K562 (cell line): Measurements from ENCODE around the gene TSC1. TPM values are rescaled to one million over a fixed set of nuclear protein-coding genes. Genes with fewer than 3 reads are reported as not detected.

Experiments
- ETV1 ChIP-seq: fragments of 450-650 bp; conservative IDR thresholded peaks from 2 replicates; pipeline ENCODE4 v1.6.1; 2016; ENCODE audit warnings: missing genetic modification characterization, control low read depth, low read depth, missing compliant biosample characterization
- HNRNPK ChIP-seq: fragments of 200-400 bp; formaldehyde crosslinking; IDR thresholded peaks from one replicate; pipeline ENCODE4 v1.6.1; 2018; ENCODE audit warnings: mild to moderate bottlenecking, low read depth, low read length; ENCODE audit not compliant: poor library complexity, severe bottlenecking
- KLF6 ChIP-seq: fragments of 250-450 bp; sonication (Bioruptor Pico); IDR thresholded peaks from 2 replicates; pipeline ENCODE4 v1.4.0; 2020; ENCODE audit warnings: mild to moderate bottlenecking, moderate library complexity, borderline replicate concordance
- LARP7 ChIP-seq: fragments of 450-650 bp; IDR thresholded peaks from 2 replicates; pipeline ENCODE4 v1.6.1; 2016
- NCOA4 ChIP-seq: fragments of 450-650 bp; IDR thresholded peaks from 2 replicates; pipeline ENCODE4 v1.6.1; 2018; ENCODE audit warnings: mild to moderate bottlenecking; ENCODE audit not compliant: partially characterized antibody
- NFATC3 ChIP-seq: fragments of 450-650 bp; IDR thresholded peaks from 2 replicates; pipeline ENCODE4 v1.6.1; 2017; ENCODE audit warnings: mild to moderate bottlenecking
- PHF20 ChIP-seq: fragments of 450-650 bp; IDR thresholded peaks from 2 replicates; pipeline ENCODE4 v1.6.1; 2018; ENCODE audit not compliant: partially characterized antibody
- SAP30 ChIP-seq: fragments of 200-600 bp; sonication (generic); IDR thresholded peaks from 2 replicates; pipeline ENCODE4 v1.6.1; 2012; ENCODE audit warnings: borderline replicate concordance, low read depth, mild to moderate bottlenecking, moderate library complexity, low read length, control low read depth, inconsistent platforms; ENCODE audit not compliant: insufficient read depth, poor library complexity, severe bottlenecking
- SMARCC2 ChIP-seq: fragments of 450-650 bp; IDR thresholded peaks from 2 replicates; pipeline ENCODE4 v1.6.1; 2017; ENCODE audit warnings: antibody characterized with exemption, moderate library complexity, mild to moderate bottlenecking, low read depth
- SRF ChIP-seq, 2 experiments: fragments of 250-450, 450-650 bp in 1 of 2; sonication (Bioruptor Pico) in 1 of 2; sonication (generic) in 1 of 2; formaldehyde crosslinking; IDR thresholded peaks; 2 replicates each; pipeline versions ENCODE4 v1.5.0 to v1.5.1; 2020 to 2022; ENCODE audit warnings: mild to moderate bottlenecking in 1 of 2, missing genetic modification reagents in 1 of 2
- YBX1 ChIP-seq: fragments of 450-650 bp; IDR thresholded peaks from 2 replicates; pipeline ENCODE4 v1.7.1; 2016; ENCODE audit warnings: mild to moderate bottlenecking
- ZEB2 ChIP-seq: fragments of 450-650 bp; IDR thresholded peaks from 2 replicates; pipeline ENCODE4 v1.6.1; 2016
- ZNF384 ChIP-seq: IDR thresholded peaks from 2 replicates; pipeline ENCODE4 v1.6.1; 2012; ENCODE audit warnings: low read depth, low read length, improper control_type of control experiment
- ZNF589 ChIP-seq: fragments of 200-800 bp; sonication (Bioruptor generic); IDR thresholded peaks from 2 replicates; pipeline ENCODE4 v1.6.1; 2016; ENCODE audit warnings: low read depth, missing genetic modification characterization, missing compliant biosample characterization
- ZNF695 ChIP-seq: fragments of 450-650 bp; formaldehyde crosslinking; IDR thresholded peaks from 2 replicates; pipeline ENCODE4 v1.4.0; 2020; ENCODE audit warnings: mild to moderate bottlenecking, moderate library complexity
- ZNF75A ChIP-seq: fragments of 450-650 bp; formaldehyde crosslinking; IDR thresholded peaks from 2 replicates; pipeline ENCODE4 v1.4.0; 2020; ENCODE audit warnings: mild to moderate bottlenecking
- polyA plus RNA-seq, 8 experiments: library from polyadenylated mRNA; depleted of rRNA in 4 of 8; stranded (reverse) in 5 of 8; unstranded in 3 of 8; fragments of >200 nt; fragmentation: Nextera tagmentation in 2 of 8; fragmentation: Illumina TruSeq in 1 of 8; extraction: Ambion mirVana in 2 of 8; extraction: Trizol in 1 of 8; gene quantifications; 2 replicates each; pipeline versions ENCODE4 v1.2.1 to v1.2.3, GENCODE V29; 2011 to 2014; ENCODE audit warnings: inconsistent platforms in 1 of 8, missing spikeins in 1 of 8
- total RNA-seq, 7 experiments: library from RNA; depleted of rRNA in 6 of 7; stranded (reverse); fragments of >200 nt in 6 of 7; fragmentation: Illumina TruSeq in 2 of 7; extraction: Trizol in 2 of 7; gene quantifications; 2 replicates each; pipeline versions ENCODE4 v1.2.1 to v1.2.3, GENCODE V29; 2011 to 2021; ENCODE audit warnings: low replicate concordance in 1 of 7
- TF ChIP-seq, protein P1 (sequence below): sonication (generic); formaldehyde crosslinking; IDR thresholded peaks from 2 replicates; pipeline ENCODE4 v1.8.0; 2023; ENCODE audit warnings: mild to moderate bottlenecking, missing genetic modification reagents
- TF ChIP-seq, protein P2 (sequence below): fragments of 200-400 bp; formaldehyde crosslinking; IDR thresholded peaks from 2 replicates; pipeline ENCODE4 v1.6.1; 2017; ENCODE audit warnings: mild to moderate bottlenecking, low read depth, low read length, moderate library complexity
- TF ChIP-seq, protein P3 (sequence below): fragments of 250-450 bp; sonication (Bioruptor Pico); IDR thresholded peaks from 2 replicates; pipeline ENCODE4 v1.8.0; 2022; ENCODE audit warnings: inconsistent platforms, mild to moderate bottlenecking, moderate library complexity, borderline replicate concordance
- TF ChIP-seq, protein P4 (sequence below): IDR thresholded peaks from 2 replicates; pipeline ENCODE4 v1.6.1; 2011; ENCODE audit warnings: borderline replicate concordance, low read depth, mild to moderate bottlenecking, moderate library complexity, low read length; ENCODE audit not compliant: insufficient read depth, poor library complexity, severe bottlenecking

The TSC1 gene
- total and polyA plus RNA-seq, 9 of the 15 experiments (the other 6 are each of a cell fraction or from before 2014, with no cell fraction given): 6.9 to 37.6 (median 18.6) TPM

DNA sequence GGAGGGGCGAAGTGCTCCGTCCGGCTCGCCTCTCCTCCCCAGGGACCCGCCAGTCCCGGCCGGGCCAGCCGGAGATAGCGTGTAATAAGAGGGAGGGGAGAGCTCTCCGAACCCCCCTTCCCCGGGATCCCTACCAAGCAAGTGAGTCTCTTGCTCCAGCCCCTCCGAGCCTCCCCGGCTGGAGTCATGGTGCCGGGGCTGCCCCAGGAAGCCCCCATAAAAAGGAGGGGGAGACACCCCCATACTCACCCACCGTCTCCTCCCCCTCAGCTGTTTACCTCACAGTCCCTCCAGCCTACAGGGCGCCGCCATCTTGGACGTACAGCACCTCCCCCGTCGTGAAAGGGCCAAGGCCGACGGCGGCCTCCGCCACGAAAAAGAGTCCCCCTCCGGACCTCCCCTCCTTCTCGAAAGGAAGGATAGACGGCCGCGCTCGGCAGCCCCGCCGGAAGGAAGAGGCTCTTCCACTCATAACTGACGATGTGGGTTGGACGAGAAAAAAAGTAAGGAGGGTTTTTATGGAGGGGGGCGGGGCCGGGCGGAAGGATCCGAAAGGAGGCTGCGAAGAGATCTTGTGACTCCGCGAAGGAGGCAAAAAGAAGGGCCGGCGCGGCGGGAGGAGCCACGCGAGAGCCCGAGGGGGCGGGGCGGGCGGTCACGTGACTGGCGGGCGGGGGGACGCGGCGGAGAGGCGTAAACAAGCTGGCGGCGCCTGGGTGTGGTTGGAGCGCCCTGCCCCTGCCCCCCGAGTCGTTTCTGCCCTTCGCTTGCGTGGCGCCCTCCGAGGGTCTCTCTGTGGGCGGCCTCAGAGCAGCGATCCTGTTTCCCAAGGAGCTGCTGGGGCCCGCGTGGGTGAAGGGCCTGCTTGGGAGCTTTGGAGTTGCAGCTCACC is at the start of gene TSC1 (continued):
- TF ChIP-seq, protein P1, sequence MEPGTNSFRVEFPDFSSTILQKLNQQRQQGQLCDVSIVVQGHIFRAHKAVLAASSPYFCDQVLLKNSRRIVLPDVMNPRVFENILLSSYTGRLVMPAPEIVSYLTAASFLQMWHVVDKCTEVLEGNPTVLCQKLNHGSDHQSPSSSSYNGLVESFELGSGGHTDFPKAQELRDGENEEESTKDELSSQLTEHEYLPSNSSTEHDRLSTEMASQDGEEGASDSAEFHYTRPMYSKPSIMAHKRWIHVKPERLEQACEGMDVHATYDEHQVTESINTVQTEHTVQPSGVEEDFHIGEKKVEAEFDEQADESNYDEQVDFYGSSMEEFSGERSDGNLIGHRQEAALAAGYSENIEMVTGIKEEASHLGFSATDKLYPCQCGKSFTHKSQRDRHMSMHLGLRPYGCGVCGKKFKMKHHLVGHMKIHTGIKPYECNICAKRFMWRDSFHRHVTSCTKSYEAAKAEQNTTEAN (CRISPR knock-in tag): no peak
- TF ChIP-seq ZNF75A (CRISPR knock-in tag) (no peak), ZNF695 (CRISPR knock-in tag) (no peak), SAP30 (peak; percentile 94), PHF20 (peak; percentile 93), SRF (CRISPR knock-in tag; IDR thresholded peaks at IDR 0.05) (no peak), ZEB2 (no peak), YBX1 (no peak), ETV1 (tag) (peak; percentile 62; the same call in 1 of the 2 replicates), HNRNPK (no peak), SMARCC2 (0 out of 2 replicates have a peak, but pooled peaks have one; percentile 31), ZNF589 (CRISPR knock-in tag) (peak; percentile 60; the same call in 1 of the 2 replicates), ZNF384 (0 out of 2 replicates have a peak, but pooled peaks have one; percentile 34), NFATC3 (no peak), LARP7 (0 out of 2 replicates have a peak, but pooled peaks have one; percentile 58), KLF6 (CRISPR knock-in tag) (peak; percentile 80; the same call in 1 of the 2 replicates), NCOA4 (no peak)
- TF ChIP-seq, protein P2, sequence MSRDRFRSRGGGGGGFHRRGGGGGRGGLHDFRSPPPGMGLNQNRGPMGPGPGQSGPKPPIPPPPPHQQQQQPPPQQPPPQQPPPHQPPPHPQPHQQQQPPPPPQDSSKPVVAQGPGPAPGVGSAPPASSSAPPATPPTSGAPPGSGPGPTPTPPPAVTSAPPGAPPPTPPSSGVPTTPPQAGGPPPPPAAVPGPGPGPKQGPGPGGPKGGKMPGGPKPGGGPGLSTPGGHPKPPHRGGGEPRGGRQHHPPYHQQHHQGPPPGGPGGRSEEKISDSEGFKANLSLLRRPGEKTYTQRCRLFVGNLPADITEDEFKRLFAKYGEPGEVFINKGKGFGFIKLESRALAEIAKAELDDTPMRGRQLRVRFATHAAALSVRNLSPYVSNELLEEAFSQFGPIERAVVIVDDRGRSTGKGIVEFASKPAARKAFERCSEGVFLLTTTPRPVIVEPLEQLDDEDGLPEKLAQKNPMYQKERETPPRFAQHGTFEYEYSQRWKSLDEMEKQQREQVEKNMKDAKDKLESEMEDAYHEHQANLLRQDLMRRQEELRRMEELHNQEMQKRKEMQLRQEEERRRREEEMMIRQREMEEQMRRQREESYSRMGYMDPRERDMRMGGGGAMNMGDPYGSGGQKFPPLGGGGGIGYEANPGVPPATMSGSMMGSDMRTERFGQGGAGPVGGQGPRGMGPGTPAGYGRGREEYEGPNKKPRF: no peak
- TF ChIP-seq, protein P3, sequence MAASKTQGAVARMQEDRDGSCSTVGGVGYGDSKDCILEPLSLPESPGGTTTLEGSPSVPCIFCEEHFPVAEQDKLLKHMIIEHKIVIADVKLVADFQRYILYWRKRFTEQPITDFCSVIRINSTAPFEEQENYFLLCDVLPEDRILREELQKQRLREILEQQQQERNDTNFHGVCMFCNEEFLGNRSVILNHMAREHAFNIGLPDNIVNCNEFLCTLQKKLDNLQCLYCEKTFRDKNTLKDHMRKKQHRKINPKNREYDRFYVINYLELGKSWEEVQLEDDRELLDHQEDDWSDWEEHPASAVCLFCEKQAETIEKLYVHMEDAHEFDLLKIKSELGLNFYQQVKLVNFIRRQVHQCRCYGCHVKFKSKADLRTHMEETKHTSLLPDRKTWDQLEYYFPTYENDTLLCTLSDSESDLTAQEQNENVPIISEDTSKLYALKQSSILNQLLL: no peak
- TF ChIP-seq, protein P4, sequence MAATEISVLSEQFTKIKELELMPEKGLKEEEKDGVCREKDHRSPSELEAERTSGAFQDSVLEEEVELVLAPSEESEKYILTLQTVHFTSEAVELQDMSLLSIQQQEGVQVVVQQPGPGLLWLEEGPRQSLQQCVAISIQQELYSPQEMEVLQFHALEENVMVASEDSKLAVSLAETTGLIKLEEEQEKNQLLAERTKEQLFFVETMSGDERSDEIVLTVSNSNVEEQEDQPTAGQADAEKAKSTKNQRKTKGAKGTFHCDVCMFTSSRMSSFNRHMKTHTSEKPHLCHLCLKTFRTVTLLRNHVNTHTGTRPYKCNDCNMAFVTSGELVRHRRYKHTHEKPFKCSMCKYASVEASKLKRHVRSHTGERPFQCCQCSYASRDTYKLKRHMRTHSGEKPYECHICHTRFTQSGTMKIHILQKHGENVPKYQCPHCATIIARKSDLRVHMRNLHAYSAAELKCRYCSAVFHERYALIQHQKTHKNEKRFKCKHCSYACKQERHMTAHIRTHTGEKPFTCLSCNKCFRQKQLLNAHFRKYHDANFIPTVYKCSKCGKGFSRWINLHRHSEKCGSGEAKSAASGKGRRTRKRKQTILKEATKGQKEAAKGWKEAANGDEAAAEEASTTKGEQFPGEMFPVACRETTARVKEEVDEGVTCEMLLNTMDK: no peak
